ENCODE data around the gene CFL2.

DNA sequence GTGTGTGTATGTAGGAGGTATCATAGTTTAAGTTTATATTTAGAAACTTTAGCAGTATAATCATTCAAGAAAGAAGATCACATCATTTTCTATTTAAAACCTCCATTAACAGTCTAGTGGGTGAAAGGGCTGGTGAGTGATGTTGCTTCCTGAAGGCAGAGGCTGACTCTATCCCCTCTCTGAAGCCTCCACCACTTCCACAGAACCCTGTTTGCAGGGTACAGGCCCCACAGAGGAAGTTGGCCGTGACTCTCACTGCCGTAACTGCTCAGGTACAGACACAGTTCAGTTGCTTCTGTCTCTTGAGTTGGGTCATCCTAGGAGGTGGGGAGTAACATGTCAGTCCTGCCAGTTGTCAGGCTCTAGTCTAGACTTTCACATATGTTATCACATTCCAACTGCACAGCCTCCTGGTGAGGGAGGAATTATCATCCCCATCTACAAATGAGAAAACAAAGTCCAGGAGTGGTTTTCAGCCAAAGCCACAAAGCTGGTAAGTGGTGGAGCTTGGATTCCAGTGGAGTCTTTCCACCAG, 31.5 kb downstream of the CFL2 start:
- TF ChIP-seq, protein P1, sequence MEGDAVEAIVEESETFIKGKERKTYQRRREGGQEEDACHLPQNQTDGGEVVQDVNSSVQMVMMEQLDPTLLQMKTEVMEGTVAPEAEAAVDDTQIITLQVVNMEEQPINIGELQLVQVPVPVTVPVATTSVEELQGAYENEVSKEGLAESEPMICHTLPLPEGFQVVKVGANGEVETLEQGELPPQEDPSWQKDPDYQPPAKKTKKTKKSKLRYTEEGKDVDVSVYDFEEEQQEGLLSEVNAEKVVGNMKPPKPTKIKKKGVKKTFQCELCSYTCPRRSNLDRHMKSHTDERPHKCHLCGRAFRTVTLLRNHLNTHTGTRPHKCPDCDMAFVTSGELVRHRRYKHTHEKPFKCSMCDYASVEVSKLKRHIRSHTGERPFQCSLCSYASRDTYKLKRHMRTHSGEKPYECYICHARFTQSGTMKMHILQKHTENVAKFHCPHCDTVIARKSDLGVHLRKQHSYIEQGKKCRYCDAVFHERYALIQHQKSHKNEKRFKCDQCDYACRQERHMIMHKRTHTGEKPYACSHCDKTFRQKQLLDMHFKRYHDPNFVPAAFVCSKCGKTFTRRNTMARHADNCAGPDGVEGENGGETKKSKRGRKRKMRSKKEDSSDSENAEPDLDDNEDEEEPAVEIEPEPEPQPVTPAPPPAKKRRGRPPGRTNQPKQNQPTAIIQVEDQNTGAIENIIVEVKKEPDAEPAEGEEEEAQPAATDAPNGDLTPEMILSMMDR (IDR thresholded peaks at IDR 0.05), result no peak
- TF ChIP-seq POLR2A (IDR thresholded peaks at IDR 0.05), result no peak

Data from body of pancreas (tissue), 4 donors.